Vagina (tissue), 2 donors: ENCODE results near the gene EEF1AKMT4. TPM values are rescaled to one million over a fixed set of nuclear protein-coding genes. Genes with fewer than 3 reads are reported as not detected.
A peak's percentile ranks its signal among the peaks of the same experiment; 100 is the strongest.

ENCODE experiments used
- DNase-seq, 2 donors: peaks; one replicate each; pipeline ENCODE4 v3.0.0-alpha.2; 2017; ENCODE audit errors: extremely low spot score in 2 of 2
- H3K27ac ChIP-seq: fragments of 200-600 bp; sonication (generic); one replicate; pipeline ENCODE4 v1.5.1; 2019
- H3K27me3 ChIP-seq: fragments of 200-600 bp; sonication (generic); one replicate; pipeline ENCODE4 v1.5.1; 2019
- H3K36me3 ChIP-seq, 2 donors: fragments of 200-600 bp; sonication (generic); one replicate each; pipeline ENCODE4 v1.5.1; 2017 to 2019
- H3K4me1 ChIP-seq: fragments of 200-600 bp; sonication (generic); one replicate; pipeline ENCODE4 v1.5.1; 2019
- H3K4me3 ChIP-seq, 2 donors: fragments of 200-600 bp; sonication (generic); 1 replicate in 1 of 2; 2 replicates in 1 of 2; pipeline ENCODE4 v1.5.1; 2016 to 2019
- H3K9me3 ChIP-seq: fragments of 200-600 bp; sonication (generic); one replicate; pipeline ENCODE4 v1.5.1; 2019
- CTCF ChIP-seq, 3 experiments: fragments of 450-650 bp in 2 of 3; fragments of 200-600 bp in 1 of 3; sonication (generic) in 1 of 3; IDR thresholded peaks; one replicate each; pipeline ENCODE4 v1.5.1; 2017 to 2019; ENCODE audit warnings: antibody characterized with exemption in 3 of 3, mild to moderate bottlenecking in 2 of 3, moderate library complexity in 2 of 3
- POLR2A ChIP-seq, 2 donors: fragments of 450-650 bp; IDR thresholded peaks; one replicate each; pipeline ENCODE4 v1.6.1; 2017; ENCODE audit warnings: antibody characterized with exemption in 2 of 2, mild to moderate bottlenecking in 2 of 2, moderate library complexity in 2 of 2
- POLR2AphosphoS5 ChIP-seq, 2 donors: sonication (generic); formaldehyde crosslinking; IDR thresholded peaks; one replicate each; pipeline ENCODE4 v1.9.0; 2017; ENCODE audit warnings: antibody characterized with exemption in 2 of 2, mild to moderate bottlenecking in 2 of 2, low read depth in 1 of 2; ENCODE audit not compliant: insufficient read depth in 1 of 2
- intact Hi-C: fragments of 100-400 bp; cut with DNase I; formaldehyde crosslinking; loops from one replicate; pipeline ENCODE4 v1.15.1; 2023
- total RNA-seq: library from RNA; depleted of rRNA; stranded (reverse); fragments of >200 nt; gene quantifications from one replicate; pipeline ENCODE4 v1.2.3, GENCODE V29; 2016

EEF1AKMT4 gene
- total RNA-seq, 1 donor from 2014 or later, result 5.6 TPM

DNA sequence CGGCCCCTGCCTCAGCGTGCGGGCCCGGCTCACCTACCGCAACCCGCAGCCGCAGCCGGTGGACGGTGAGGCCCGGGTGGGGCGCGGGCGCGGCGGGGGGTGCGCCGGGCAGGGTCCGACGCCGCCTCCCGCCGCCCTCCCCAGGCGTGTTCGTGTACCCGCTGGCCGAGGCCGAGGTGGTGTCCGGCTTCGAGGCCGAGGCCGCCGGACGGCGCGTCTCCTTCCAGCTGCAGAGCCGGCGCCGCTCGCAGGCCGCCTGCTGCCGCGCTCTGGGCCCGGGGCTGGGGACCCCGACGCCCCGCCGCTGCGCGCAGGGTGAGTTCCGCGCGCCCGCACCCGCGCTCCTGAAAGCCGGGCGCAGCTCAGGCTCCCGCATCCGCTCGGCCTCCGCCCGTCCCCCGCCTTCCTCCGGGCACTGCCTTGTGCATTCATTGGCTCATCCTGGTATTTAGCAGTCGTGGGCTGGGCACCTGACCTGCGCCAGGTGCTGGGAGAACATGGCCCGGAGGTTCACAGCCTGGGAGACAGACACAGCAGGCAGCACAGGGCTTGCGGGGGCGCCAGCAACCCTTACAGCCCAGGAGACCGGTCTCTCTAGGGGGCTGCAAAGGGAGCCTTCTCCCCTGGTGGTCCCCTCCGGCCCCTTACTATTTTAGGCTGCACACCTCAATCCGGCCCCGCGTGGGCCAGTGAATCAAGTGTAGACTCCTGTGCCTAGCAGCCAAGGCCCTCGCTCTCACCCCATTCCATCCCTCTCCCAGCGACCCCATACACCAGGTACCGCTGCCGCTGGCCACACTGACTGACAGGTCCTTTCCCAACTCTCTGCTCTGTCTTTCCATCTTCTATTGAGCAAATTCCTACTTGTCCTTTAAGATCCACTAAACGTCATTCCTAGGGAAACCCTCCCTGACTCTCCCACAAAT lies 18.6 kb upstream of the EEF1AKMT4 start:
- Histone ChIP-seq H3K9me3 (no peaks in the 10 kb centered on the region), H3K27me3 (peaks cover 23% of the 10 kb centered on the region), H3K36me3 (no peaks in the 10 kb centered on the region), H3K4me1 (peaks cover 19% of the 10 kb centered on the region), H3K27ac (no peak overlapping the region), H3K4me3 (peak overlapping the region; percentile 44 to 47)
- TF ChIP-seq CTCF (IDR thresholded peaks at IDR 0.05) (no peak), POLR2A (IDR thresholded peaks at IDR 0.05) (no peak), POLR2AphosphoS5 (IDR thresholded peaks at IDR 0.05; ENCODE audit: insufficient read depth in 1 of 2, low read depth in 1 of 2) (no peak)
- intact Hi-C loops, result no loop called here
- DNase-seq, result no peak

DNA sequence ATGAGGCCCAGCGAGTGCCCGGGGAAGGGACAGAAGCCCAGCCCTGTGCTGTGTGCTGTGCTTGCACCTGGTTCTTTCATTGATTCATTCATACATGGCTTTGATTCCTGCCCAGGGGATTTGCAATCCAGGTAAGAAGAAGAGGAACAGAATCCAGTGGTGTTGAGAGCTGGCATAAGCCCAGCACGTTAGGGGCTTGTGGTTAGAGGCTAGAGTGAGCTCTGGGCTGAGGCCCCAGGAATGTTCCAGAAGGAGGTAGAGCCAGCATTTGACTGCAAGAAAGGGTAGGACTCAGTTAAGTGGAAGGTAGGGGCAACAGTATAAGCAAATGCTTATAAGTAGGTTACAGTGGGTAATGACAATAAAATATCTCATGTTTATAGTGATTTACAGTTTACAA lies 17.8 kb upstream of the EEF1AKMT4 start:
- TF ChIP-seq POLR2A (IDR thresholded peaks at IDR 0.05) (no peak), POLR2AphosphoS5 (IDR thresholded peaks at IDR 0.05; ENCODE audit: insufficient read depth in 1 of 2, low read depth in 1 of 2) (no peak)
- H3K36me3 ChIP-seq, result no peaks in the 10 kb centered on the region
- H3K9me3 ChIP-seq, result no peaks in the 10 kb centered on the region
- no peak overlapping the region for H3K27ac ChIP-seq
- no peak overlapping the region for H3K4me3 ChIP-seq
- H3K4me1 ChIP-seq, result peaks cover 19% of the 10 kb centered on the region
- intact Hi-C loops, result no loop called here
- DNase-seq, result no peak
- peaks cover 23% of the 10 kb centered on the region for H3K27me3 ChIP-seq

DNA sequence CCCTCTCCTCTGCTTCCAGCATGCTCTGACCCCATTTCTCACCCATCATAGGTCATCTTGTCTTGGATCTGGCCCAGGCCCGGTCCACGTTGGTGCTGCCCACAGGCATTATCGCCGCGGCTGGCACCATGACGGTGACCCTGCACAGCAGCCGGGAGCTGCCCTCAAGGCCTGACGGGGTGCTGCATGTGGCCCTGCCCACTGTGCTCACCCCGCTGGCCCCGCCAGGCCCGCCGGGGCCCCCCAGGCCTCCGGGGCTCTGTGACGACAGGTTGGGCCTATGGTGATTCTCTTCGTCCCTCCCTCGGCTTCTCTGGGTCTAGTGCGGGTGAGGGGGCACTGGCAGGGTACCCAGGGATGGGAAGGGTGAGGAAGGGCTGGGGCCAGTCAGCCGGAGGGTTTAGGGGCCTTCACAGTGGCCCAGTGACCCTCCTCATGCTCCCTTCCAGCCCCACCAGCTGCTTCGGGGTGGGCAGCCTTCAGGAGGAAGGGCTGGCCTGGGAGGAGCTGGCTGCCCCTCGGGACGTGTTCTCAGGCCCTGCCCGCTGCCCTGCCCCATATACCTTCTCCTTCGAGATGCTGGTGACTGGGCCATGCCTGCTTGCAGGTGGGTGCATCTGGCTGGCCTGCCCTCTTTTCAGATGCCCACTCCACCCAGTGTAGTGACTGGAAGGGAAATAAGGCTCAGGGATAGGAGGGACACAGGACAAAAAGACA lies 16.2 kb upstream of the EEF1AKMT4 start:
- intact Hi-C loops, result no loop called here
- peaks cover 19% of the 10 kb centered on the region for H3K4me1 ChIP-seq
- H3K9me3 ChIP-seq, result no peaks in the 10 kb centered on the region
- H3K36me3 ChIP-seq, result no peaks in the 10 kb centered on the region
- H3K27ac ChIP-seq, result no peak overlapping the region
- H3K4me3 ChIP-seq, result no peak overlapping the region
- H3K27me3 ChIP-seq, result peaks cover 23% of the 10 kb centered on the region
- TF ChIP-seq POLR2A (IDR thresholded peaks at IDR 0.05) (no peak), POLR2AphosphoS5 (IDR thresholded peaks at IDR 0.05; ENCODE audit: insufficient read depth in 1 of 2, low read depth in 1 of 2) (no peak), CTCF (IDR thresholded peaks at IDR 0.05) (no peak)
- DNase-seq, result no peak

- no peak for TF ChIP-seq POLR2AphosphoS5 (IDR thresholded peaks at IDR 0.05; ENCODE audit: insufficient read depth in 1 of 2, low read depth in 1 of 2)
- no peak for TF ChIP-seq POLR2A (IDR thresholded peaks at IDR 0.05)
- TF ChIP-seq CTCF (IDR thresholded peaks at IDR 0.05), result no peak
- Histone ChIP-seq H3K4me3 (no peak overlapping the region), H3K4me1 (peaks cover 12% of the 10 kb centered on the region), H3K27me3 (peaks cover 19% of the 10 kb centered on the region), H3K27ac (no peak overlapping the region), H3K36me3 (no peaks in the 10 kb centered on the region), H3K9me3 (no peaks in the 10 kb centered on the region)
- intact Hi-C loops, result no loop called here
- DNase-seq, result no peak
Observed at GRCh38 chr3:184234224-184234623, 15.2 kb upstream of the EEF1AKMT4 start.

- Histone ChIP-seq H3K27ac (no peak overlapping the region), H3K4me3 (no peak overlapping the region)
- intact Hi-C loops, result no loop called here
Observed at GRCh38 chr3:184234671-184235380, 14.6 kb upstream of the EEF1AKMT4 start.

More at GRCh38 chr3:184234671-184235380, 14.6 kb upstream of the EEF1AKMT4 start:
- no peak for DNase-seq
- Histone ChIP-seq H3K9me3 (no peaks in the 10 kb centered on the region), H3K36me3 (no peaks in the 10 kb centered on the region), H3K27me3 (peaks cover 13% of the 10 kb centered on the region), H3K4me1 (peaks cover 6% of the 10 kb centered on the region)
- TF ChIP-seq CTCF (IDR thresholded peaks at IDR 0.05), result no peak
- no peak for TF ChIP-seq POLR2A (IDR thresholded peaks at IDR 0.05)
- TF ChIP-seq POLR2AphosphoS5 (IDR thresholded peaks at IDR 0.05; ENCODE audit: insufficient read depth in 1 of 2, low read depth in 1 of 2), result no peak
